ENCODE measurements around the gene PPOX.

Gene PPOX

DNA sequence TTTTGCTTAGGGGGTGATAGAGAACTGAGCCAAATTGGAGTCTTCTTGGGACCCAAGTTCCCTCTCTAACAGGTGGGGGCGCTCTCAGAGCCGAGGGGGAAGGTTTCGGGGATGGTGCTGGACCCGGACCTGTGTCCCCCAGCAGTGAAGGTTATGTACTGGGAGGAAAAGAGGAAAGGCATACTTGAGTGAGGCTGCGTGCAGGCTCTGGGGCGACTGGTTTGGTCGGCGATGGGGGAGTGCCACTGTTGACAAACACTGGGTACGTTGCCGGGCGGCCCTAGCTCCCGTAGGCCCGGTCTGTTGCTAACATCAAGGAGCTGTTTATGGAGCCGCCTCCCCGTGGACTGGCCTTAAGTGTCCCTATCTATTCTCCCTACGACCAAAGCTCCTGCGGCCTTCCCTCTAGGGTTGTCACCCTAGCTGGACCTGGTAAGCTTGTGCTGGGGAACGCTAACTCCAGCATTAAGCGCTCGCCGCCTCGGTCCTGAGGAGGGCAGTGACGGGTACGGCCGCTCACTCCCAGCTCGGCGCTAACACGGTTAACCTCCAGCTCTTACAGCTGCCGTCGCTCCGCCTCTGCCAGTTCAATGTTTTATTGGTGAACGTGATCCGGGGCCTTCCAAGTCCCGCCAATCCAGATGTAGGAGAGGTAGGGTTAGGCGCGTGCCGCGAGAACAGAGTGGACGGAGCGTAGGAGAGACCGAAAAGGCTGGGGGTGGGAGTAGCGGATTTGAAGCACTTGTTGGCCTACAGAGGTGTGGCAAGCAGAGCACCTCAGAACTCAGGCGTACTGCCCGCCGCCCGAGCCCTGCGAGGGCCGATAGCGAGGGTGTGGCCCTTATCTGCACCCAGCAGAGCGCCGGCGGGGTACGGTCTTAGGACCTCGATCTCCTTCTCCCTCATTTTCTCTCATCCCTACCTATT is at the start of gene PPOX:
Gene PPOX (plus strand): TSS at position 685 of the 927 bp plus-strand sequence. CDS start 422 bp downstream, outside the sequence.
- DNase-seq (ENCODE audit: low read depth), result peak; percentile 95
- H3K4me3 ChIP-seq (ENCODE audit: low read depth, low read length), result peak within 1 kb of the TSS; percentile 72

DNA sequence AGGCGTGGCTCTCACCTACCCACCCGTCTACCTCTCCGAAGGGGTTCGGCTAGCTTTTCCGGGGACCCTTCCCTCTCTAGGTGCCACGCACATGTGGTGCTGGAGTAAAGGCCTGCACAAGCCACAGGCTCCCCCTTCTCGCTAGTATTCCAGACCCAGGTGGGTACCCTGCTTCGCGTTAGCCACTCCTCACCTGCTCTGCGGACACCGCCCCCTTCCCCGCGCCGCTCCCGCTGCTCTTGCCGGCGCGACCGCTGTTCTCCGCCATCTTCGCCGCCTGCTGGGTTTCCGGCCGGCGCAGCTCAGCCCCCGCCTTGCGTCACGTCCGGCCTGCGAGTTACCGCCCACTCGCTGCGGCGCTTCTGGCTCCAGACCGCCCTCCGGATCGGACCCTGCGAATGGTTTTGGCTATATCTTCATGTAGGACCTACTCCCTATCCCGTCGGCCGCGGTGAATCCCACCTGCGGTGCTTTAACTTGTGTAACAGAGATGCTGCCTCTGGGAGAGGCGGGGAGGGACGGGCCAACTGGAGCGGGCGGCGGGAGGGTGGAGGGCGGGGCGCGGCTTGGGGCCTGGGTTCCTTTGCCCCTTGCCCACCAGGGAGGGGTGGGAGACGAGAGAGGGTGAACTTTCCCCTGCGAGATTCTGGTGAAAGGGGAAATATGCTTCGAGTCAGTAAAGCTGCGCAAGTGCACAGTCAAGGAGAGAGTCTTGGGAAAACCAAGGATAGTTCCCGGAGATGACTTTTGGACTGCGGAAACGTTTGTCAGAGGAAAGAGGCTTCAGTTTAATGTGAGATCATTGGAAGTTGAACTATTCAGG is 48.3 kb upstream of the PPOX start, which contains the start of the genes NIT1 and PFDN2:
Gene NIT1 (plus strand): TSS at position 347 of the 823 bp plus-strand sequence. CDS start 72 bp downstream, at position 419.
Gene PFDN2 (minus strand): TSS at position 279 of the 823 bp plus-strand sequence. CDS start 11 bp downstream, at position 268.
- peak within 1 kb of the TSS; percentile 99 for H3K4me3 ChIP-seq (ENCODE audit: low read depth, low read length)
- DNase-seq (ENCODE audit: low read depth), result peak; percentile 64

DNA sequence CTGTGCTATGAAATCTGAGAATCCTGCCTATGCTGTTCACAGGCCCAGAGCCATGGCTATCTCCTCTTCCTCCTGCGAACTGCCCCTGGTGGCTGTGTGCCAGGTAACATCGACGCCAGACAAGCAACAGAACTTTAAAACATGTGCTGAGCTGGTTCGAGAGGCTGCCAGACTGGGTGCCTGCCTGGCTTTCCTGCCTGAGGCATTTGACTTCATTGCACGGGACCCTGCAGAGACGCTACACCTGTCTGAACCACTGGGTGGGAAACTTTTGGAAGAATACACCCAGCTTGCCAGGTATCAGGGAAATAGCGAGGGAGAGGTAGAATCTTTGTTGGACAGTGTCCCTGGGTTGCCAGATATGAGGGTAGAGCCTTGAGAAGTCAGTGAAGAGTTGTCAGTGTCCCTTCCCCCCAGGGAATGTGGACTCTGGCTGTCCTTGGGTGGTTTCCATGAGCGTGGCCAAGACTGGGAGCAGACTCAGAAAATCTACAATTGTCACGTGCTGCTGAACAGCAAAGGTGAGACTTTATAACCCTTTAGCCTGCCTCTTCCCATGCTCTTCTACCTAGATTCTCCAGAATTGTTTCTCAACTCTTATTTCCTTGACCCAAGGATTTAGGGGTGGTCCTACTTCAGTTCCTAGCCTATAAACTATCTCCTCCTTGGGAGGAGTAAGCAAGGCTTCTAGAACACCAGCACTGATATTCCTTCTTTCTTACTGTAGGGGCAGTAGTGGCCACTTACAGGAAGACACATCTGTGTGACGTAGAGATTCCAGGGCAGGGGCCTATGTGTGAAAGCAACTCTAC is 46.9 kb upstream of the PPOX start:
- peak overlapping the region; percentile 99 for H3K4me3 ChIP-seq (ENCODE audit: low read depth, low read length)
- DNase-seq (ENCODE audit: low read depth), result peak; percentile 50

DNA sequence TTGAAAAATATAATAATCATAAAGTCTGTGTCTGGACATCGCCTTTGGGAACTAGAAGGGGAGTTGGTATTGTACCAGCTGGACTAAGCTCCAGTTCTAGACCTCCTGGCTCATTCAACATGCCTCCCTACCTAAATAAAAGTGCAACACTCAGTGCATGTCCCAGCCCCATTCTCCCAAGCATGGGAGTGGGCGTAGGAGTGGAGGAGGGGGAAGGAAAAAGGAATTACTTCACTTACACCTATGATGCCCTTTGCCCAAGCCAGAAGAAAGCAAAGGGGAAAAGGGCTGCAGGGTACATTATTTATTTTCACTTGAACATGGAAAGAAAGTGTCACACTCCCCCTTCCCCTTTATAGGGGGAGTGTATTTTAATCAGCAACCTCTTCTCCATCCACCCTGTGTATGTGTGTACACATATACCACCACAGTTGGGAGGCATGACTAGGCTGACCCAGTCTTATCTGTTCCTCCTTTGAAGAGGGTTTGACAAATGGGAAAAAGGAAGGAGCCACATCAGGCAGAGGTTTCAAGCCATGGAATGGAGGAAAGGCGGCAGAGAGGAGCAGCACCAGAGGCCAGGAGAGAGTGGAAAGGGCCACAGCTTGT is 45.1 kb upstream of the PPOX start:
- no peak overlapping the region for H3K4me3 ChIP-seq (ENCODE audit: low read depth, low read length)
- DNase-seq (ENCODE audit: low read depth), result no peak

DNA sequence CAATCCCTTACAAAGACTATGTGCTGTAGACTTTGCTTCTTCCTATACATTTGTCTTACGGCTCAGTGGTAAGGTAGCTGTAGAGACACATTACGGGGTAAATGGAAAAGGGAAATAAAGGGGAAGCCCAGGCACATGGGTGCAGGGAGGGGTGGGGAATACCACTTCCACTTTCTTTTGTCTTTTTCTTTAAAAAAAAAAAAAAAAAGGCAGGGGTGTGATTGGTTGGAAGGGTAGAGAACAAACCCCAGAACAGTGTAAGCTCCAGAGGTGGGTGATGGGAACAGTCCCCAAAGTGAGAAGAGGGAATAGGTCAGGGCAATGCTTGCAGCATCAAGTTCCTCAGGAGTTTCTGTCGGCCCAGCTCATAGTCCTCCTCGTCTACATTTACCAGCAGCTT is 44.4 kb upstream of the PPOX start:
- no peak for DNase-seq (ENCODE audit: low read depth)
- no peak overlapping the region for H3K4me3 ChIP-seq (ENCODE audit: low read depth, low read length)

DNA sequence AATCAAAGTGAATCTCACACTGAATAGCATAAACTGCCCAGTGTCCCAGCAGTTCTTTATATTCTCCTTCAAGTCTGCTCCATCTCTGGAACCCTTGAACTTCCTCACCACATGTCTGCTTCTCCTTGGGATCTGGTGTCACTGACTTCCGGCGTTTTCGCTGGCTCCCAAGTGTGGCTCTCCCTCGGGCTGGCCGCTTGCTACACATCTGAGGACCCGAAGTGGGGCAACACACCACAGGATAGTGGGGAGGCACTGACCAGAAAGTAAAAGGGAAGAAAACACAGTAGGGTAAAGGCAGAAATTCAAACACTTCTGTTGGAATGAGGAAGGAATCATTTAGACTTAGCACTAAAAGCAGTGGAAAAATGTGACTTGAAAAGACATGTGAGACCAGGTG is 43.3 kb upstream of the PPOX start:
- no peak for DNase-seq (ENCODE audit: low read depth)
- no peak overlapping the region for H3K4me3 ChIP-seq (ENCODE audit: low read depth, low read length)

DNA sequence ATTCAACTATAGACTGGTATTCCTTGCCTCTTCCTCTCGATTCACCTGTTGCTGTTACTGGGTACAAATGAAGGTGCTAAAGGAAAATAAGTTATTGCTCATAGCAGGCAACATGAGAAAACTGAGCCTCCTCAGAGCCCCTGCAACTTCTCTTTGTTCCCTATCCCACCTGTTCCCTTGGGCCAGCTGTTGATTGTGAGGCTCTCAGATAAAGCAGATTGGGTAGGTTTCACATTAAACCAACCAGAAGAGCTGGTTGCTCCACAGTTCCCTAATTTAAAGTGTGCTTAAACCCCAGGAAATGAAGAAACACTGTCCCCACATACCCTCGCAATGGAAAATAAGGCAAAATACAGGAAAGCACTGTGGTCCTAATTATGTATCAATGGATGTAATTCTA is 38.6 kb upstream of the PPOX start:
- no peak for DNase-seq (ENCODE audit: low read depth)
- no peak overlapping the region for H3K4me3 ChIP-seq (ENCODE audit: low read depth, low read length)

DNA sequence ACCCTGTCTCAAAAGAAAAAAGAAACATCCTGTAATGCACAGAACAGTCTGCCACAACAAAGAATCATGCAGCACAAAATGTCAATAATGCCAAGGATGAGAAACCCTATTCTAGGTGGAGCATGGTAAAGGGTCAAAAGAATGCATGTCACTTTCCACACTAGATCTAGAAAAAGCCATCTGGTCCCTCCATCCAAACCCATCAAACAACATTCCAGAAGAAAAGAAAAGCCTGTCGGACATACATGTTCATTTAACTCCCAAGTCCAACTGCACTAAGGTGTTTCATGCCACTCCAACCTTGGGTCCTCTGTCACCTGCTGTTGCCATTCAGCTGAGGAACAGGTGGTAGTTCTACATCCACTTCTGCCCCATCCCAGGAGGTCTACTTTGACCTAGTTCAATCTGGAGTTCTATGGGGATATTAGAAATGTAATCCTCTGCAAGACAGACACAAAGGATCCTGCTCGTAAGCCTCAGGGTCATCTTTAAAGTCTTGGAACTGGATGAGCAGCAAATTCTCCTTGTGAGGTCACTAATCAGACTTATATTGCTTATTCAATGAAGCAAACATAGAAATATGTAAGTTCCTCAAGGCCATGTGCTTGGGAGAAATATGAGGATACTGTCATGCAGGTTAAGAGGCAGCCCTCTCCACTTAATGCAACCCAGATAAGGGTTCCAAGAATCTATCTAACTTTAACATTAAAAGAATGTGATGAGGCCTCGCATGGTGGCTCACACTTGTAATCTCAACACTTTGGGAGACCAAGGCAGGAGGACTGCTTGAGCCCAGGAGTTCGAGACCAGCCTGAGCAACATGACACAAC is 37.4 kb upstream of the PPOX start:
- no peak overlapping the region for H3K4me3 ChIP-seq (ENCODE audit: low read depth, low read length)
- no peak for DNase-seq (ENCODE audit: low read depth)

DNA sequence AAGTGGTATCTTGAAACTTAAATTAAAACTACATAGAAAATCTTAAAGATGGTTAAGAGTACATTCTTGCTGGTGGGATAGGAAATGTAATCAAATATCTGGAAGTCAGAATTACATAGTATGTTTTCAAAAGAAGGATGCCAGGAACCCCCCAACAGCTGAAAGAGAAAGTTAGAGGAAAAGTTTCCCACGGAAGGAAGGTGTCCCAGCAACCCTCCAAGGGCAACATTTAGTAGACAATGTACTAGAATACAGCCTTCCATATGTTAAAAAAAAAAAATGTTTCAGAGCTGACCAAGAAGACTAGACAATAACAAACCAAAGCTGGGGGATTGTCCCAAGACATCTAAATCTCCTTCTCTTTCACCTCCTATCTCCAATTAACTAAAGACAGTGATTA is 36.0 kb upstream of the PPOX start:
- no peak for DNase-seq (ENCODE audit: low read depth)
- no peak overlapping the region for H3K4me3 ChIP-seq (ENCODE audit: low read depth, low read length)

DNA sequence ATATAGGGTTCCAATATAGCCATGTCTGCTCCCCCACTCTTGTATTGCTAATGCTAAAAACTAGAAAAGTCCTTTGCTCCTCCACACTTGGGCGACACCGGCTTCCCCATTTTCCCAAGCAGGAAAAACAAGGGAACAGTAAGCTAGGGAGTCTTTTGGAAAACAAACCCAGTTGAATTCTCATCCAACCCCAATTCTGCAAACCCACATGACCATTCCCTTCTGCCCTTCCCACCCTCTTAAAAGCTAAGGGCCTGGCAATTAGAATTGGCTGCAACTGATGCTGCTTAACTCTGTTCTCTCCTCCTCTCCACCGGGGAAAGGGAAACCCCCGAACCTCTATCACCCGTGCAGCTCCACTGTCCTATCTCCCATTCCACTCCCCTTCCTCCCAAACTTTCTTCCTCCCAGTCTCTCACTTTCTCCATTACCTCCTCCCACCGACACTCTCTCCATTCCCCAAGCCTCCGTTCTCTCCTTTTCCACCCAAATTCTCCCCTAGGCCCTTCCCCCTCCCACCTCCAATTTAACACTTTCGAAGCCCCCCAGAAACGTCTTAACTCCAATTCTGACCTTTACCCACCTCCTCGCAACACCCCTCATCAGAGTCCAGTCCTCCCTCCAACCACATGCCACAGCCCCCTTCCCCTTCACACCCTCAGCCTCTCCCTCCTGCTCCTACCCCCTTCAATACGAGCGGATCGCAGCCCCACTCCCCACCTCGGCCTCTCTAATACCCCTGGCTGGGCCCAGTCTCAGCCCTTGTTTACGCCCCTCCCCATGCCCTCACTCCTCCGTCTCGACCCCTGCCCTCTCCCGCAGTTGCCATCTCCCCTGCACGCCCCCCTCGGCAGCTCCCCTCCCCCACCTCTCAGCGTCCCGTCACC is 34.5 kb upstream of the PPOX start:
- peak overlapping the region; percentile 84 for H3K4me3 ChIP-seq (ENCODE audit: low read depth, low read length)
- DNase-seq (ENCODE audit: low read depth), result no peak

DNA sequence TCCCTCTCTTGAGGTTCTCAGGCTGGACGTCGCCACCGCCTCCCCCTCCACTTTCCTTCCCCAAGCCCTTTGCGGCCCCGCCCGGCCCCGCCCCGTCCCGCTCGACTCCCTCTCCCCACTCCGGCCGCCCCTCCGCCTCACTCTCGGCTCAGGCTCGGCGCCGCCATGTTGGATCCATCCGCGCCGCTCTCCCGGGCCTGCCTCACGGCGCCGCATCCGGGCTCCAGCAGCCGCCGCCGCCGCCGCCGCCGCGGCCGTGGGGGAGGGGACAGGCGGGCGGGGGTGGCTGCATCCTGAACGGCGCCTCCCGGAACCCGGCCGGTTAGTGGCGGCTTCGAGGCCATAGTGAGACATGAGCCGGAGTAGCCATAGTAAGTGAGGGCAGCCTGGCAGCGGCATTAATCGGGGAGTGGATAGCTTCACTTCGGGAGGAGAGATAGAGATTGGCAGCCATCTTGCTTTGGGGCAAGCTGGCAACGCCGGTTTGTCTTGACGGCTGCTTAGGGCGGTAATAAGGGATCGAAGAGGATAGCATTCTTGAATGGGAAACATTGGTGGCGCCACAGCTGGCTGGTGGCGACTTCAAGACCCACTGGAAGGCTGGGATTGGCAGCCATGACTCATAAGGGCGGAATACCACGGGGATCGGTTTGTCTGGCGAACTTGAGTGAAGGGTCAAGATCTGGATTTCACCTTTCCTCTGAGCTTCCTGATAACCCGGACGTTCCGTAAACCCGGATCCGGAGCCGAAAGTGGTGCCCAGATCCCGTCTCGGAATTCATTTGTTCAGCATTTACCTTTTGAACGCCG is 33.6 kb upstream of the PPOX start, which contains the start of gene DEDD:
Gene DEDD (minus strand): TSS at position 258 of the 810 bp plus-strand sequence. CDS start 8,205 bp downstream, outside the sequence.
- DNase-seq (ENCODE audit: low read depth), result peak; percentile 89
- peak within 1 kb of the TSS; percentile 84 for H3K4me3 ChIP-seq (ENCODE audit: low read depth, low read length)

DNA sequence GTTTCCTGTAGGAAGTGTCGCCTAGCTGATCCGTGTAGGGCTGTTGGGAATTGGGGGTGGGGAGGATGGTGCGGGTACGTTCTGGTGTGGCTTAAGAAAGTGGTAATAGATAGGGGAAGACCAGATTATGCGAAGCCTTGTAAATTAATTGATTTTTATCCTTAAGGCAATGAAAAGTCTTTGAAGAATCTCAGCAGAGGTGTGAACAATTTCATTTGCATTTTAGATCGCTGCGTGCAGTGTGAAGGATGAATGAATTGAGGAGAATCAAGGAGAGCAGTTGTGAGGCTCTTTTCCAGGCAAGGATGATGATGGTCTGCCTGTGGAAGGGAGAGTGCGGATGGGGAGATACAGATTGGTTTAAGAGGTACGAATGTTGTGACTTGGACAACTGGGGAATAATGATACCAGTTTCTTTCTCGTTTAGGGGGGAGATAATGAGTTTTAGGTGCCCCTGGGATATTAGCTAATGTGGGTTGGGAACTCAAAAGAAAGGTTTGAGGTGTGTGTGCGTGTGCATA is 32.9 kb upstream of the PPOX start:
- peak overlapping the region; percentile 84 for H3K4me3 ChIP-seq (ENCODE audit: low read depth, low read length)
- DNase-seq (ENCODE audit: low read depth), result no peak

DNA sequence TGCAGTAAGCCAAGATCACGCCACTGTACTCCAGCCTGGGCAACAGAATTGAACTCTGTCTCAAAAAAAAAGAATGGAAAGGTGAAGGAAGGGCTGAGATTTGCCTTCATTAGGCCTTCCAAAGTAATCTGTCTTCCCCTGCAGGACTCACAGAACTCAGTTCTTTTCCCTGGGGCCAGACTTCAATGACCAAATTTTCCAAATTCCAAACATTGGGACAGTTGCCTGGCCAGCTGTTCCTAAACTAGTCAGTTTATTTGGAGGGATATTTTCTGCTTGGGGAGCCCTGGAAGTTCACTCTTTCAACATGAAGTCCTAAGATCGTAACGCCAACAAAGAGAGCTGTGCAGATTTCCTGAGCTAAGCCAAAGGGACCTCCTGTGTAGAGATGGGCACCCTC is 28.3 kb upstream of the PPOX start:
- DNase-seq (ENCODE audit: low read depth), result no peak
- no peak overlapping the region for H3K4me3 ChIP-seq (ENCODE audit: low read depth, low read length)

DNA sequence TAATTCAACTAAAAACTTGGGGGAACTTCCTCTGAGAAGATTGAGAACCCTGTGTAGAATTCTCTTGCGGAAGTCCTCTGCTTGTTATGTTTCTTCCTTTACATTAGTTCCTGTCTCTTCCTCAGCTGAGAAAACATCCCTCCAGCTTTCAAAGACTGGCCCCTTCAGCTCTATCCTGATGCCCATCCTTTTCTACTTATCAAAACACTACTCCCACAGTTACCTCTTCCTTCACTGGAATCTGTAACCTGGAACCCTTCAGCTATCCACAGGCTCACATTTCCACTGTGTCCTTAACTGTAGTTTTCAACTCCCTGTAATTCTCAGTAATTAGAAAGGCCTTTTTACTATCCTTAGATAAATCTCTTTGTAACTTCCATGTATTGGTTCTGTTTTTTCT is 27.8 kb upstream of the PPOX start:
- H3K4me3 ChIP-seq (ENCODE audit: low read depth, low read length), result no peak overlapping the region
- DNase-seq (ENCODE audit: low read depth), result no peak

DNA sequence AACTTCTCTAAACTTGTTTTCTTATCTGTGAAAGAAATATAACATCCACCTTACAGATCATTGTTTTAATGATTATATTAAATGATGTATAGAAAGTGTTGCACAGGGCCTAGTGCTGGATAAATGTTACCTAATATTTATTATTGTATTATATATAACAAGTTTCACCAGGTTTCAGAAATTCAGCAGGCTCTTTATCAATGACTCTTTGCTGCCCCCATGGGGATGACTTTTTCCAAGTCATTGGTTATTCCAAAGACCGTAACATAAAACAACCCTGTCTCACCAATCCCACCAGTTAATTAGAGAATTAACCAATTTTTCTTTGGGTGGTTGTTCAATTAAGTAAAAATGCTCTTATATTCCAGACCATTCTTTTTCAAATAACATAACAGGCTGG is 26.5 kb upstream of the PPOX start:
- DNase-seq (ENCODE audit: low read depth), result no peak
- H3K4me3 ChIP-seq (ENCODE audit: low read depth, low read length), result no peak overlapping the region

DNA sequence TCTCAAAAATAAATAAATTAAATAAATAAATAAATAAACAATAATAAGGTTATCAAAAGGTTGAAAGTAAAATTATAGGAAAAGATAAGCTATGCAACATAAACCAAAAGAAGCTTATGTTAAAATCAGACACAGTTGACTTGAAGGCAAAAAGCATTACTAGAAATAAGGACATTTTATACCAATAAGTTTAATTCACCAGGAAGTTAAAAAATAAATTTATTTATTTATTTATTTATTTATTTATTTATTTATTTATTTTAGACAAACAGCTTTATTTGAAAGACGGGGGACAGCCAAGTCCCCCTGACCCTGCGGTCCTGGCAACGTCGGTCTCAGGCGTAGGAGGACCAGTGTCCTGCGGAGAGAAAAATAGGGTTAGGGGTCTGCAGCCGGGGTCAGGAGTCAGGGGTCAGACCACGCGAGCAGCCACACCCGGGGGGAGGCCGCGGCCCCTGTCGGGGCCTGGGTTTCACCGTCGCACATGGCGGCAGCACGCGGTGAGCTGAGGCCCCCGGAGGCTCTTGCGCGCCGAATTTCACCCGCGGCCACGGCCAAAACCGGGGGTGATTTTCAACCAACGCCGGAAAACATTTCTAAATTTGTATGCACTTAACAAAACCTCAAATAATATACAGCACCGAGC is 25.3 kb upstream of the PPOX start:
- no peak for DNase-seq (ENCODE audit: low read depth)
- H3K4me3 ChIP-seq (ENCODE audit: low read depth, low read length), result no peak overlapping the region
